Measurements from ENCODE around the gene SPOCK2.

DNA sequence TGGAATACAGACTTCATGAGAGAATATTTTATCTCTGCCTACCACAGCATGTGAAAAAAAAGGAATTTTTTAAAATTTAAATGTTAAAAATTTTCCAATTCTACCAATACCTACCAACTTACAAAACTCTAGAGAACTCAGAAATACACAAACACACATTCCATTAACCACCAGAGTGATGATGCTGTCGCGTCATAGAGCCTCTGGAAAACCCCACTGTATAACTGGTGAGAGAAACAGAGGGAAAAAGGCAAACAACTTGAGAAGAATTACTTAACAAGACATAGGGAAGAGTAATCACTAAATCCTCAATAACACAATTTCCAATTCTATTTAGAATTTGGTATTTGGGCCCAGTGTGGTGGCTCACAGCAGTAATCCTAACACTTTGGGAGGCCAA lies 6.2 kb upstream of the SPOCK2 start:
- TF ChIP-seq, protein P1, sequence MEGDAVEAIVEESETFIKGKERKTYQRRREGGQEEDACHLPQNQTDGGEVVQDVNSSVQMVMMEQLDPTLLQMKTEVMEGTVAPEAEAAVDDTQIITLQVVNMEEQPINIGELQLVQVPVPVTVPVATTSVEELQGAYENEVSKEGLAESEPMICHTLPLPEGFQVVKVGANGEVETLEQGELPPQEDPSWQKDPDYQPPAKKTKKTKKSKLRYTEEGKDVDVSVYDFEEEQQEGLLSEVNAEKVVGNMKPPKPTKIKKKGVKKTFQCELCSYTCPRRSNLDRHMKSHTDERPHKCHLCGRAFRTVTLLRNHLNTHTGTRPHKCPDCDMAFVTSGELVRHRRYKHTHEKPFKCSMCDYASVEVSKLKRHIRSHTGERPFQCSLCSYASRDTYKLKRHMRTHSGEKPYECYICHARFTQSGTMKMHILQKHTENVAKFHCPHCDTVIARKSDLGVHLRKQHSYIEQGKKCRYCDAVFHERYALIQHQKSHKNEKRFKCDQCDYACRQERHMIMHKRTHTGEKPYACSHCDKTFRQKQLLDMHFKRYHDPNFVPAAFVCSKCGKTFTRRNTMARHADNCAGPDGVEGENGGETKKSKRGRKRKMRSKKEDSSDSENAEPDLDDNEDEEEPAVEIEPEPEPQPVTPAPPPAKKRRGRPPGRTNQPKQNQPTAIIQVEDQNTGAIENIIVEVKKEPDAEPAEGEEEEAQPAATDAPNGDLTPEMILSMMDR (optimal IDR thresholded peaks at IDR 0.05 in 1 of 3, IDR thresholded peaks at IDR 0.05 in 1 of 3, conservative IDR thresholded peaks at IDR 0.05 in 1 of 3; ENCODE audit: extremely low read depth in 1 of 3, insufficient read depth in 2 of 3, low read length in 3 of 3) = no peak
- no peak for TF ChIP-seq EZH2 (IDR thresholded peaks at IDR 0.05; ENCODE audit: low read length)
